Neutrophil (primary cell): ENCODE results near the gene VSX1.

Source experiments
- H3K27ac ChIP-seq: fragments of 200-600 bp; sonication (generic); 2 replicates; pipeline ENCODE4 v1.5.1; 2016; ENCODE audit warnings: mild to moderate bottlenecking, moderate library complexity
- H3K27me3 ChIP-seq: fragments of 200-600 bp; sonication (generic); 2 replicates; pipeline ENCODE4 v1.6.0; 2016; ENCODE audit warnings: mild to moderate bottlenecking
- H3K36me3 ChIP-seq: fragments of 200-600 bp; sonication (generic); 2 replicates; pipeline ENCODE4 v1.5.1; 2017
- H3K4me1 ChIP-seq, 2 experiments: fragments of 200-600 bp in 1 of 2; sonication (generic) in 1 of 2; 1 replicate in 1 of 2; 2 replicates in 1 of 2; pipeline versions ENCODE4 v1.5.1 to v1.6.1; 2013 to 2016; ENCODE audit warnings: low read depth in 1 of 2, low read length in 1 of 2, mild to moderate bottlenecking in 1 of 2, moderate library complexity in 1 of 2; ENCODE audit not compliant: control insufficient read depth in 1 of 2, insufficient read depth in 1 of 2
- H3K4me3 ChIP-seq, 2 experiments: fragments of 200-600 bp in 1 of 2; sonication (generic) in 1 of 2; 1 replicate in 1 of 2; 2 replicates in 1 of 2; pipeline ENCODE4 v1.5.1; 2013 to 2016; ENCODE audit warnings: low read depth in 1 of 2, low read length in 1 of 2, mild to moderate bottlenecking in 1 of 2, moderate library complexity in 1 of 2
- H3K9me3 ChIP-seq: fragments of 200-600 bp; sonication (generic); 2 replicates; pipeline ENCODE4 v1.5.1; 2016
- CTCF ChIP-seq: fragments of 200-600 bp; sonication (generic); IDR thresholded peaks from 2 replicates; pipeline ENCODE4 v1.5.1; 2016; ENCODE audit warnings: antibody characterized with exemption

Gene VSX1

GRCh38 chr20:25030007-25030648, 51.8 kb downstream of the VSX1 start:
- no peak for TF ChIP-seq CTCF
- Histone ChIP-seq H3K4me1 (no peaks in the 10 kb centered on the region), H3K9me3 (no peaks in the 10 kb centered on the region), H3K4me3 (no peak overlapping the region), H3K27ac (no peak overlapping the region), H3K27me3 (no peaks in the 10 kb centered on the region), H3K36me3 (peaks cover 8% of the 10 kb centered on the region)

GRCh38 chr20:25025986-25026605, 55.8 kb downstream of the VSX1 start:
- Histone ChIP-seq H3K9me3 (no peaks in the 10 kb centered on the region), H3K27ac (no peak overlapping the region)
- no peak for TF ChIP-seq CTCF

More at GRCh38 chr20:25025986-25026605, 55.8 kb downstream of the VSX1 start:
- no peaks in the 10 kb centered on the region for H3K27me3 ChIP-seq
- H3K4me1 ChIP-seq, result peaks cover 4 to 8% of the 10 kb centered on the region in 2 experiments
- H3K4me3 ChIP-seq, result no peak overlapping the region
- peaks cover 13% of the 10 kb centered on the region for H3K36me3 ChIP-seq
